ENCODE data around the gene EIF2B4.
"Not testable (repeated sequence)": the region's sequence is repeated elsewhere in the genome, so short reads cannot be mapped to it uniquely, and the experiment has no call there.

Gene EIF2B4

DNA sequence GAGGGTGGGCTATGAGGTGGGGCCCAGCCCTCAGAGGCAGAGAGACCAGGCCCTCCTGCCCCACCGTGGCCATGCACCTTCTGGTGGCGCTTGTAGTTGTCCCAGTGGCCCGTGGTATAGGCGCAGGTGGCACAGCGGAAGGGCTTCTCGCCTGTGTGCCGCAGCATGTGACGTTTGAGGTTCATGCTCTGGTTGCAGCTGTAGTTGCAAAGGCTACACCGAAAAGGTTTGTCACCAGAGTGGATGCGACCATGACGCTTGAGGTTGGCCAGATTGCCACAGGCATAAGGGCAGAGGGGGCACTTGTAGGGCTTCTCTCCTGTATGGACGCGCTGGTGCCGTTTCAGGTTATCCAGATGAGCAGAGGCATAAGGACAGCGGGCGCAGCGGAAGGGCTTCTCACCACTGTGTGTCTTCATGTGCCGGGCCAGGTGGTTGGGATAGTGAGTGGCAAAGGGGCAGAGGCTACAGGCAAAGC is 7.5 kb upstream of the EIF2B4 start:
- DNase-seq (ENCODE audit: low spot score) = no peak

- DNase-seq (ENCODE audit: low spot score) = no peak
Observed at GRCh38 chr2:27376866-27377617, 6.9 kb upstream of the EIF2B4 start.

GRCh38 chr2:27376151-27376865 is 6.2 kb upstream of the EIF2B4 start:
- no peak for DNase-seq (ENCODE audit: low spot score)

- DNase-seq (ENCODE audit: low spot score) = no peak
Observed at GRCh38 chr2:27375513-27376099, 5.5 kb upstream of the EIF2B4 start.

DNA sequence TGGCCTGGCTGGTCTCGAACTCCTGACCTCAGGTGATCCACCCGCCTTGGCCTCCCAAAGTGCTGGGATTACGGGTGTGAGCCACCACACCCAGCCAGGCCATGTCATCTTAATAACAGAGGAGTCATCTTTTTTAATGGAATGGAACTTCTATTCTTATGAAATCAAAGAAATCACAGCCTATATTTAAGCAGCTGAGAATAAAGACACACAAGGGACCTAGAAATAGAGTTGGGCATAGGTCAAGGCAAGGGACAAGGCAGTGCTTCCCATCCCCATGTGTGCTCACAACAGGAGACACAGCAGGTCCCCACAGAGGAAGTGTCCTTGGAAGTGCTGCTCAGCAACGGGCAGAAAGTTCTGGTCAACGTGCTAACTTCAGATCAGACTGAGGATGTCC is 3.4 kb upstream of the EIF2B4 start:
- no peak for DNase-seq (ENCODE audit: low spot score)

DNA sequence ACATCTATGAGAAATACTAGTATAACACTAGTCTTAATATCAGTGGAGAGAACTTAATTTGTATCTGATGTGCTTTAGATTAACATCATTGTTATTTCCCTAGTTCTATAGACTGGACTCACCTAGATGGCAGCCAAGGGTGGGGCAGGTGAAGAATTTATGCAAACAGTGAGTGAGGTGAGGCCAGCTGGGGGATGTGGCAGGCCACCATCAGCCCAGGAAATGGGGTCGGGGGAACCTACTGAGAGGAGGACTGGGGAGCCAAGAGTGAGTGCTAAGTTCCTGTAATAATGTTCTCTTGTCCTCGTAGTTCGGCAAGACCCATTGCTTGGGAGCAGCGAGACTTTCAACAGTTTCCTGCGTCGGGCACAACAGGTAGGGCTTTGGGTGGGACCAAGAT is 2.8 kb upstream of the EIF2B4 start:
- no peak for DNase-seq (ENCODE audit: low spot score)

DNA sequence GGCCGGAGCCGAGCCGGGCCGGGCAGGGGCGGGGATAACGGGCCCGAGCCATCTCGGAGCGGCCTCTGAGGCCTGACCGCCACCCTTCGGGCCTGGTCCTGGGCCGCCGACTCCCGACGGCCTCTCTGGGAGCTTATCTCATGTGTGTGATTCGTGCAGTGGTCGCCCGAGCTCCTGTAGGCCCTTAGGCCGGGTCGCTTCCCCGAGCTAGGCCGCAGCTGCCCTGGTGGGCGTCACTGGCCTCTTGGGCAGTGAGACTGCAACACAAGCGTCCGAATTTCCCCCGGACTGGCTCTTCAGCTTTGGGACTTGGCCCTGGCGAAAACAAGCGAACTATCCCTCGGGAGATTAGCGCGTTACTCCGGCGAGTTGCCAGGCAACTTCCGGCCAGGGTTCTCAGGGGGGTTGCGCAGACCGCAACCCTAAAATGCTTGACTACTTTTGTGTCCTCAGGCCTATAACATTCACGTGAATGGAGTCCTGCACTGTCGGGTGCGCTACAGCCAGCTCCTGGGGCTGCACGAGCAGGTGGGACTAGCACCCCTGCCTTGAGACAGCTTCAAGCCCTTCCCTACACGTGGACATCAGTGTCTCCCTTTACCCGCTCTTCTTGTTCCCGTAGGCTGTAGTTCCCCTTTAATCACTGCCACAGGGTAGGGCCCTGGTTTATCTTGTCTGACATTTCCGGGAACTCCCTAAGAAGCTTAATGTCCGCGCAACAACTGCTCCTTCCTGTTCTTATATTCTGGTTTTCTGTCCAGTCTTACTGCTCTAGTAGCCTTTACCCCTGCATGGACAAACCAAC is 880 bp upstream of the EIF2B4 start:
- peak; percentile 48 for DNase-seq (ENCODE audit: low spot score)

GRCh38 chr2:27369471-27370025 is 590 bp downstream of the EIF2B4 start:
- DNase-seq (ENCODE audit: low spot score) = no peak

- DNase-seq (ENCODE audit: low spot score) = no peak
Observed at GRCh38 chr2:27363933-27364332, 6.2 kb downstream of the EIF2B4 start.

DNA sequence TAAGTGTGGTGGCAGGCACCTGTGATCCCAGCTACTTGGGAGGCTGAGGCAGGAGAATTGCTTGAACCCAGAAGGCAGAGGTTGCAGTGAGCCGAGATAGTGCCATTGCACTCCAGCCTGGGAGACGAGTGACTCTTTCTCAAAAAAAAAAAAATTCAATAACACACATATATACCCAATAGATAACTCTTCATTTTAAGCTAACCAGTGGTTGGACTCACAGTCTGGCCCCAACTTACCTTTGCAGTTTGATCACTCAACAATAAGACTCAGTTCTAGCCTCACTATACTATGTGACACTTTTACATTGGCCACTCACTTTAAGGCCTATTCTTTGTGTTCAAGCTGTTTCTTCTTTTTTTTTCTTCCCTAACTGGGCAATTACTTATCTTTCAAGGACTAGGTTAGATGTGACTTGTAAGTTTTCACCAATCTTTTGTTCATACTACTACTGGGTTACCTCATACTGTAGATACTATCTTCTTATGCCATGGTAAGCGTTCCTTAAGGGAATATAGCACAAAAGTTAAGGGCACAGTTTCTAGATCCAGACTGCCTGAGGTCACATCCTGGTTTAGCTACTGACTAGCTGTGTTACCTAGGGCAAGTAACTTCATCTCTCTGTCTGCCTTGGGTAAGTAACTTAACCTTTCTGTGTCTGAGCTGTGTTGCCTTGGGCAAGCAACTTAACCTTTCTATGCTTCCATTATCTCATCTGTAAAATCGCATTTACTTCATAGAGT is 7.3 kb downstream of the EIF2B4 start:
- no peak for DNase-seq (ENCODE audit: low spot score)

GRCh38 chr2:27356382-27357181 is 13.6 kb downstream of the EIF2B4 start, which contains the start of gene GTF3C2:
Gene GTF3C2 (minus strand): TSS chr2:27356764. CDS start chr2:27343554, 13,210 bp downstream.
- DNase-seq (ENCODE audit: low spot score) = peak; percentile 91

DNA sequence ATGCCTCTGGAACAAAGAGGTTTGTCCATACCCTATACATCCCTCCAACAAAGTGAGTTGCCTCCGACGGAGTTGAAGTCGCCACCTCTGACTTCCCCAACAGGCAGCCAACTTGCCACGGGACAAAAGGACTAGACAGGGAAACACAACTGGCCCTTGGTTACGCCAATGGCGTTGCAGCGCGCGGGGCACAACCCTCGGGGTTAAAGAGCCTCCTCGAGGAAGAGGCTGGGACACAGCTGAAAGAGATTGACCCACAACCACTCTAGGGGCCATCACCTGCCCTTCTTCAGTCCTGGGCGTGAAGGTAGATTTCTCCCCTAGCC is 14.1 kb downstream of the EIF2B4 start:
- peak; percentile 60 for DNase-seq (ENCODE audit: low spot score)

DNA sequence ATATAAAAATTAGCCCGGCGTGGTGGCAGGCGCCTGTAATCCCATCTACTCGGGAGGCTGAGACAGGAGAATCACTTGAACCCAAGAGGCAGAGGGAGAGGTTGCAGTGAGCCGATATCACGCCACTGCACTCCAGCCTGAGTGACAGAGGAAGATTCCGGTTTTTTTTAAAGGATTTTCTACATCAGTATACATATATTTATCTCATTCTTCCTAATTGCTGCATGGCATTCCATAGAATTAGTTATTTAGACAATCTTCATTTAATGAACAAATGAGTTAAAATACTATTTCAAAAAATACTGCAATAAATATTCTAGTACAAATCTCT is 15.6 kb downstream of the EIF2B4 start:
- no peak for DNase-seq (ENCODE audit: low spot score)

DNA sequence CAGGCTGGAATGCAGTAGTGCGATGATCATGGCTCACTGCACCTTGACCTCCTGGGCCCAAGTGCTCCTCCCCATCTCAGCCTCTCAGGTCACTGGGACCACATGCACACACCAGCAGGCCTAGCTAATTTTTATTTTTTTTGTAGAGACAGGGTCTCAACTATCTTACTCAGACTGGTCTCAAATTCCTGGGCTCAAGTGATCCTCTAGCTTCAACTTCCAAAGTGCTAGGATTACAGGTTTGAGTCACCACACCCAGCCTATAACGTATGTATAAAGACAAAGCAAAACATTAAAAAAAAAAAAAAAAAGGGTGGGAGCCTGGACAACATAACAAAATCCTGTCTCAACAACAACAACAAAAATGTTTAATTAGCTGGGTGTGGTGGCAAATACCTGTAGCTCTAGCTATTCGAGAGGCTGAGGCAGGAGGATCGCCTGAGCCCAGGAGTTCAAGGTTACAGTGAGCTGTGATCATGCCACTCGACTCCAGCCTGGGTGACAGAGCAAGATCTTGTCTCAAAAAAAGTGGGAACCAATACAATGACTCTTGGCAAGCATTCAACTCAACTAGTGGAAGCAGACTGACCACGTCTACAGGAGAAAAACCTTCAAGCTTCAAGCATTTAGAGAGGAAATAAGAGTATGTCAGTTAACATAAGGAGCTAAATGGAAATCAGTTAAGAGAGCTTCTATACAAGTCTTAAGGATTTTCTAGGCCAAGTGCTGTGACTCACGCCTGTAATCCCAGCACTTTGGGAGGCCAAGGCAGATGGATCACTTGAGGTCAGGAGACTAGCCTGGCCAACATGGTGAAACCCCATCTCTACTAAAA is 16.2 kb downstream of the EIF2B4 start:
- DNase-seq (ENCODE audit: low spot score) = no peak

DNA sequence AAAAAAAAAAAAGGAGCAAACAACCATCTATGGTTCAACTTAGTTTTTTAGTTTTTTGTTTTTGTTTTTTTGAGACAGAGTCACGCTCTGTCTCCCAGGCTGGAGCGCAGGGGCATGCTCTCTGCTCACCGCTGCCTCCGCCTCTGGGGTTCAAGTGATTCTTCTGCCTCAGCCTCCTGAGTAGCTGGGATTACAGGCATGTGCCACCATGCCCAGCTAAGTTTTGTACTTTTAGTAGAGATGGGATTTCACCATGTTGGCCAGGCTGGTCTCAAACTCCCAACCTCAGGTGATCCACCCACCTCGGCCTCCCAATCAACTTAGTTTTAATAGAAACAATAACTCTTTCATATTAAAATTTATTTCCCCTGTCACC is 16.8 kb downstream of the EIF2B4 start:
- DNase-seq (ENCODE audit: low spot score) = not testable (repeated sequence)

DNA sequence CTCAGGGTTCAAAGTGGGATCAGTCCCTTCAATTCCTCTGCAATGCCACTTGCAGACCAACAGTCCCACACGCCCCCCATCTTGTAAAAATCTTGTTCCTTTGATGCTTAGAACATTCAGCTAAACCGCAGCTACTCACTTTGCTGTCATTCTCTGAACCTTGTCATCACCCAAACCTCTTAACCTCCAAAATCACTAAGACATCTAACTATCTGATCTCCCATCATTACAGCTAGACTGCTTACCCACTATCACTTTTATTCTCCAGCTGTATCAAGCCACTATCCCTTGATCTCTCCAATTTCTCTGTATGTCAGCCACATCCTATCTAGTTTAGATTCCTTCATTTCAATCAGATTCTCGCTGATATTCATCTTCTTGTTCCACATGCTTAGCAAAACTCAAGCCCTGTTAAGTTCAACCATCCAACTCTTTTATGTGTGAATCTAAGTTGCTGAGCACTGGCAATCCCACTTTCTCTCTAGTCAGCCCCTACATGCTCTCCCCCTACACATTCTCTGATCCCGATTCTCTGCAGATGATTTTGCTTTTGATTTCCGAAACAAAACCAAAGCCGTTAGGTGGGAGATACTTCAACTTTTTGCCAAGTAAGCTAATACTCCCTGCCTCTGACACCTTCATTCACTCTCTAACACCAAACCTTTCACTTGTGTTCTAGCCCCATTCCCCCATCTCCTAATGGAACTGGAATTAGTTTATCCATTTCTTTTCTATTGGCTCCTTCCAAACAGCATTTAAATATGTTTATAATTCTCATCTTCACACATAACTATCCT is 18.1 kb downstream of the EIF2B4 start:
- no peak for DNase-seq (ENCODE audit: low spot score)

GRCh38 chr2:27350106-27350693 is 19.9 kb downstream of the EIF2B4 start:
- DNase-seq (ENCODE audit: low spot score) = no peak

- DNase-seq (ENCODE audit: low spot score) = no peak
Observed at GRCh38 chr2:27347641-27348040, 22.5 kb downstream of the EIF2B4 start.
